ELF-1 (cell line): Measurements from ENCODE around the gene SLC24A3.

ENCODE experiments used
- DNase-seq: peaks from one replicate; pipeline ENCODE4 v3.0.0-alpha.2; 2016; ENCODE audit warnings: low read depth, low spot score

The SLC24A3 gene

GRCh38 chr20:19269737-19270340 is 57.4 kb downstream of the SLC24A3 start:
- no peak for DNase-seq

GRCh38 chr20:19271879-19272651 is 59.6 kb downstream of the SLC24A3 start:
- no peak for DNase-seq

DNA sequence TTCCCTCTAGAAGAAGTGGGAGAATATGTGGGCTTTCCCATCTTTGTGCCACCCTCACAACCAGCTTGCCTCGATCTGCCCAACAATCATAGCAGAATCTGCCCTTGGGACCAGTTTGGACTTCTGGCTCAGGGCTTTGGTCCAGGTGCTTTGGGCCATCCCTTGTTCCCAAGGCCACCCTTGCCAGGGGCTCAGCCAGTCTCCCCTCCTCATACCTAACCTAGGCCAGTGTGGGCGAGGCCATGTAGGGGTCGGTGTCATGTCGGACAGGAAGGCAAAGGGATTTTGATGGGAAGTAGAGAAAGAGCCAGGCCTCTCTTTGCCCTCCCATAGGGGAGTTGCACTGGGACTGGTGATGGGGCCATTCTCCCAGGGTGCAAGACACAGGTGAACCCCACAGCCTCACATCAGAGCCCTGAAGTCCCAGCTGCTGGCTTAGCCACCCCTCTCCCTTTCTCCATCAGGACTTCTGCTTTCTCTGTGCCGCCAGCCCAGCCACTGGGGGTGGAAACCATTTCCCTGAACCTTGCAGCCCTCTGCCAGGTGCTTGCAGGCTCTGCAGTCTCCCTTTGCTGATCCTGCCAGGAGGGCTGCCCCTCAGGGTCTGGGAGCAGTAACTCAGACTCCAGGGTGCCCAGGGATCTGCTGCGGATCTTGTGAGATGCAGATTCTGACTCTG is 60.7 kb downstream of the SLC24A3 start:
- no peak for DNase-seq

GRCh38 chr20:19274001-19274400 is 61.6 kb downstream of the SLC24A3 start:
- no peak for DNase-seq

DNA sequence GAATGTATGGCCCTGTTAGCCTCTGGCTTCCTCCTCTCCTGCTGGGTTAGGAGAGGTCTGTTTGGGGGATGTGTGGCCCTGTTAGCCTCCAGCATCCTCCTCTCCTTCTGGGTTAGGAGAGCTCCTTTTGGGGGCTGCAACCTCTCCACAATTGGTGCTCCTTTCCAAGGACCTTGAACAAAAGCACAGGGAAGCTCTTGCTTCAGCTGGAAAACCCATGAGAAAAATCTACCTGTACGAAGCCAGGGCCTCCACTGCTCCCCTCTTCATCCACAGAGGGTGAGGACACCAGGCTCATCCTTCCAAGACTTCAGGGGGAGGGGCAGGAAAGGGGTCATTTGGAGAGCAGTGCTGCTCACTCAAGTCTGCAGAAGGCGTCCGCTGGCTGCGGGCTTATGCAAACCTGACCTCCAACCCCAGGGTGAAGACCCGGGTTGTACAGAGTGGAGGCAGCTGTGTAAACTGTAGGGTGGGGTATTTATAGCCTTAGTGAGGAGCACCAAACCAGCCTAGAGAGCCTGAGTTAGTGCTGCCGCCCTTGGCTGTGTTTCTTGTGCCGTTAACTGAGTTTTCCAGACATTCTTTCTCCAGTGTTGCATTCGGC is 62.1 kb downstream of the SLC24A3 start:
- no peak for DNase-seq

DNA sequence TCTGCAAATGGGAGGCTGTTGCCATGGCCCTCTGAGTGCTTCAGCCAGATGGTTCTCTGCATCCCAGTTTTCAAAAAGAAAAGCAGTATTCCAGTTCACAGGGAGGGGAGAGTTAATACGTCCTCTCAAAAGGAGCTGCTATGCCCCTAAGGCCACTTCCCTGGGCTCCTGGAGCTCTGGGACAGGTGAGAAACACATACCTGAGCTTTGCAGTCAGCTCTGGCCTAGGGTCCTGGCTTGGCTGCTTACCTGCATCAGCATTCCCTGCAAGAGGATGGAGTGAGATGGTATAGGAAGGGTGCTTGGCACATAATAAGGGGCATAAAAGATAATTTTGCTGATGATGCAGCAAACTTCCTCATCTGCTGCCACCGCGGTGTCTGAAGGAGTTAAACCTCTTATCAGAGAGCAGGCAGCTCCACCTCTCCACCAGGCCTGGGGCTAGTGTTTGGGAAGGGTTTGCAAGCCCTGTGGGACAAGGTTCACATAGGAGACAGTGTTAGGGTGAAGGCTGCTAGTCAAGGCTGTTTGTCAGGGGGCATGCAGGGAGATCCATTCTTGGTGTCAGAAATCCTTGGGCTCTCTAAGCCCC is 62.7 kb downstream of the SLC24A3 start:
- DNase-seq = peak; percentile 26

DNA sequence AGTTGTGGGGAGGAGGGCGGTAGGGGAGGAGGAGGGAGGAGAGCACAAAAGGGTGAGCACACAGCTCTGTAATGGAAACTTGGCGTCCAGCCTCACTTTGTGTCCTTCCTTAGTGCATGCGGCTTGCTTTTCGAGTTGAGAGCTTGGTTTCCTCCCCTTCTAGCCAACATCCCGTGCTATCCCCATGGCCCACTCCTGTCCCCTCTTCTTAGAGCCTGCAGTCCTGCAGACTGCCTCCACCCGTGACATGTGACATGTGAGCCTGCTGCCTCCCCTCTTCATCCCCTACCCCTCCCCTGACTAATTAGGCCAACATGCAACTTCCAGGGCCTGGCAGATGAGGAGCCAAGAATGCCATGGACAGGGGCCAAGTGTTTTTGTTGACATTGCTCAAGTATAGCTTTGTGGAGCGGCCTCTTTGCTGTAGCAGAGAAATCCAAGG is 63.2 kb downstream of the SLC24A3 start:
- no peak for DNase-seq

DNA sequence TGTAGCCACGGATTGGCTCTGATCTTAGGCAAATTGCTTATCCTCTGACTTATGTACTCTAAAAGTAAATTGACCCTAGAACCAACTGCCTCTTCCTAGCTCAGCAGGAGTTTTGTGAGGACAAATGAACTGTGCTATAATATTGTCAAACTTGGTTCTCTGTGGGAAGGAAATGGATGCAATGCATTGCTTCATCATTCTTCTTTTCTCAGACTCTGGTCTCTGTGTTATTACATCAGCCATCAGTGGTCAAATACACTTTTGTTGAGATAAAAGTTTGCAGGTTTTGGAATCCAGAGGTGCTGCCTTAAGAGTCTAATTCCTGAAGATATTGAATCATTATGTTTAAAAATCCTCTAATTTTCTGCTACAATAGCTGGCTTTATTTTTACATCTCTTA is 64.9 kb downstream of the SLC24A3 start:
- DNase-seq = no peak

GRCh38 chr20:19283490-19284025 is 71.1 kb downstream of the SLC24A3 start:
- DNase-seq = no peak

- no peak for DNase-seq
These were observed 72.1 kb downstream of the SLC24A3 start for GRCh38 chr20:19284400-19285178.

- DNase-seq = no peak
These were observed 73.0 kb downstream of the SLC24A3 start for GRCh38 chr20:19285436-19285835.

DNA sequence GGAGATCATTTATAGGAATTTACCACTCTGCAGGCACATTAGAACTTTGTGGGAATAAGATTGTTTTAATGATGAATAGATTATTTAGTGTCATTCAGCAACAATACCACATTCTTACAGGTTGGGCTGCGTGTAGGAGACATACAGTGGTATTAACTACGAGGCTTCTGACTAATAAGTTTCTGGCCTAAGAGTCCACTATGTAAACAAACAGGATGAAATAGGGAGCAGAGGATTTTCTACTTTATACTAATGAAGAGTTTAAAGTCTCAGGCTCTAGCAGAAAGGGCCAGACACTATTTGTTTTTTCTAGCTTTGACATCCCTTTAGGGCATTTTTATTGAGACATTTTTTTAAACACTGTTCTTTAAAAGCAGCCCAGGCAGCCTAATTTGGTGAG is 75.6 kb downstream of the SLC24A3 start:
- no peak for DNase-seq

GRCh38 chr20:19288636-19289035 is 76.2 kb downstream of the SLC24A3 start:
- DNase-seq = no peak

DNA sequence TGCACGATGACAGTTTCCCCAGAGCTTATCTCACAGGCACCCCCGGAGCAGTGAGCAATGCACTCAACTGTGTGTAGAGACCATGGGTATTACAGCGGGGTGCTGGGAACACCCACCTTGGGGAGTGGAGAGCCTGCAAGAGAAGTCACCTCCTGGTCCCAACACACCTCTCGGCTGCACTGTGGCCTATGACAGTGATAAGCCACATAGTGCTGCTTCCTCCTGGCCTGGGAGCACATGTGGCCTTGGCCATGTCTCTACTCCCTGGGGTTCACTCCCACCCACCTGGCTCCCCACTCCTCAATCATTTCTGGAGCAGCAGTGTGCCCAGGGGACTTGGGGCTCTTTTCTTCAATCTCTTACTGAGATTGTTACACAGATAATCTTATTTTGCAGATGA is 77.0 kb downstream of the SLC24A3 start:
- no peak for DNase-seq

DNA sequence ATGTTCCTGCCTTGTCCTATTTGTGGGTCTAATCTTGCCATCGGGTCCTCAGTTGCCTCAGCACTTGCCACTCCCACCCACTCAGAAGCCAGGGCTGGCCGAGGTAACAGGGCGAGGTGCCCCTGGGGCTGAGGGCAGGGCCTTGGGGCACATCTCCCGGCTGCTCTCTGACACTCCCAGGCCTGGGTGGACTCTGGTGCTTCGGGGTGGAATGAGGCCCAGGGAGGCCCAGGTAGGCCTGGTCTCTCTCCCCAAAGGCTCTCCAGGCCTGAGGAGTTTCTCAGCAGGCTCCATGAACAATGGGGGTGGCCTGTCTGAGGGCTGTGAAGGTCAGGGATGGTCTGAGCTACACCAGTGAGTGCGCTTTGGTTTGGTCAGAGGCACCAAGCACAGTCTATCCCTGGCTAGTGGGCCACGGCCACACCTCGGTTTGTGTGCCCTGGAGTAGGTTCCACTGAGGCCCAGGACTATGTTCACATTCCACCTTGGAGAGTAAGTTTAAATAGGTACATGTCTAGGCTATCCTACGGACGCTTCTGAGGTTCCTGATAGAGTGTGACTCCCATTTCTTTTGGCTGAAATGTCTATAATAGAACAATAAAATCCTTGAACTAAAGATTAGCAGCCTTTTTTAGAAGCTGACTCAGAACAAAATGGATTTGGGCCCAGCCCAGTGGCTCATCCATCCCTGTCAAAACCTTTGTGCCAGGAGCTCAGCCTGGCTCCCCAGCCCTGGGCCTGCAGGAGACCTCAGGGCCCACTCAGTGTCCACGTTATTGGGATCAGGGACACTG is 78.8 kb downstream of the SLC24A3 start:
- DNase-seq = no peak

GRCh38 chr20:19291818-19292132 is 79.3 kb downstream of the SLC24A3 start:
- no peak for DNase-seq

DNA sequence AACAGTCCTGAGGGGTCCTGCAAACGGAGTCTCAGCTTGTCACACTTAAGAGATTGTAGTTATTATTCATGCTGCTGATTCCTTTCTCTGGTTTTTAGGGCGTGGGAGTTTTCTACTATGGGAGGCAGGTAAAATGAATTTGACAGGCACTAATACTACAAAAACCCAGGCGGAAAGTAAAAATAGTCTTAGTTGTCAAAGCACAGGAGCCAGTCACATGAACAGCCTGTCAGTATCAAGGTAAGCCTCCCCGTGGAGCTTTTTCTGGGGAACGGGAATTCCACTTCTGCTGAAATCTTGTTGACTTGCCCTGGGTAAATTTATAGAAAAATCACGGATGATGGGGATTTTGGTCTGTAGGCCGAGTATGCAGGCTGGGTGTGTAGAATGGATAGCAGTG is 79.8 kb downstream of the SLC24A3 start:
- DNase-seq = no peak

DNA sequence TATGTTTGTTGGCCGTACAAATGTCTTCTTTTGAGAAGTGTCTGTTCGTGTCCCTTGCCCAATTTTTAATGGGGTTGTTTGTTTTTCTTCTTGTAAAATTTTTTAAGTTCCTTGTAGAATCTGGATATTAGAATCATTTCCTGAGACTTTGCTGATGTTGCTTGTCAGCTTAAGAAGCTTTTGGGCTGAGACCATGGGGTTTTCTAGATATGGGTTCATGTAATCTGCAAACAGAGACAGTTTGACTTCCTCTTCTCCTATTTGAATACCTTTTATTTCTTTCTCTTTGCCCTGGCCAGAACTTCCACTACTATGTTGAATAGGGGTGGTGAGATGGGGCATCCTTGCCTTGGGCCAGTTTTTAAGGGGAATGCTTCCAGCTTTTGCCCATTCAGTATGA is 82.6 kb downstream of the SLC24A3 start:
- DNase-seq = no peak

- DNase-seq = no peak
These were observed 86.2 kb downstream of the SLC24A3 start for GRCh38 chr20:19298652-19299051.

- no peak for DNase-seq
These were observed 88.0 kb downstream of the SLC24A3 start for GRCh38 chr20:19300395-19300794.
